ENCODE measurements around the gene CHDH.

CHDH gene

DNA sequence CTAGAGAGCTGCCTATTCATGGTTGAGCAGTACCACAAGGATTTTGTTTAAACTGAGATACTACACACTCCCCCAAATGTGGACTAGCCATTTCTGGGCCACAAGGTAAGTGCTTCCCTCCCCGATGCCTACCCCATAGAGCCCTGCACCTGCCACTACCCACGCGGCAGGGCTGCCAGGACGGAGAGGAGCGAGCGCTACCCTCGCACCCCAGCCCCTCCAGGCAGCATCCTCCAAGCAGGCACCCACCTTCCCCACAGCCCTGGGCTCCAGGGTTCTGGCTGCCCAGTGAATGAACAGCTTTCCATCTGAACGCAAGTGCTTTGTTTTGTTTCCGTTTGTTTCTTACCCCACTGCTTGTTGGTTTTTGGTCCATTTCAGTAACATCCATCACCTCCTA, 59.2 kb downstream of the CHDH start:
- no peak for DNase-seq

- no peak for DNase-seq
These were observed 65.4 kb downstream of the CHDH start for GRCh38 chr3:53780806-53781205.

GRCh38 chr3:53780171-53780570, 66.0 kb downstream of the CHDH start:
- no peak for DNase-seq

GRCh38 chr3:53778153-53778552, 68.1 kb downstream of the CHDH start:
- no peak for DNase-seq

DNA sequence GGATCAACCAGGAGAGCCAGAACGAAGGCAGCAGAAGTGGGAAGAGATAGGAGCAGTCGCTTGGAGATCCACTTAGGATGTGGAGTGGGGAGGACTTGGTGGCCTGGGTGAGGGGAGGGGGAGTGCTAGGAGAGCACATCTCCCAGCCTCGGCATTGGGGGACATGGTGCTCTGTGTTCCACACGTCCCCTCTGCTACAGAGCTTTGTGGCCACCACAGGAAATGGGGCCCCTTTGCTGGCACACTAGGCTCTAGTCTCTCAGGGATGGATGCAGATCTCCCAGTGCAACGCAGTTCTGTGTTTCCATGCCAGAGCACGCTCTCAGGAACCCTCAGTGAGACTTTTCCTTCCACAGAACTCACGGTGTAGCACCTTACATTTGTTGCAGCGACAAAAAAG, 68.8 kb downstream of the CHDH start:
- no peak for DNase-seq

GRCh38 chr3:53776494-53777101, 69.6 kb downstream of the CHDH start:
- no peak for DNase-seq

DNA sequence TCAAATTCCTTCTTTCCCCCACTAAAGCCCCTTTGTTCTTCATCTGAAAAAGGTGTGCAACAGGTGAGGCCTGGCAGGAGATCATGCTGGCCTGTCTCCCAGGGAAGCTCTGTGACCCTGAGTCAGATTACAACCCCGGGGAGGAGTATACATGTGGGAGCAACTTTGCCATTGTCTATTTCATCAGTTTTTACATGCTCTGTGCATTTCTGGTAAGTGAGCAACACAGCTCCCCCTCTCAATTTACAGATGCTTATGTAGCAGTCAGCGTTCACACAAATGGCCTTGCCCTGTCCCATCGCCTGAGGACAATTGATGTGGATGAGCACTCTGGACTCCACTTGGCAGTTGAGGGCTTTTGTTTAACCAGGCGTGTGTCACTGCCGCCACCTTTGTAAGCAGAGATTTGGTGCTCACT, 70.4 kb downstream of the CHDH start:
- DNase-seq, result no peak

- DNase-seq, result no peak
These were observed 71.2 kb downstream of the CHDH start for GRCh38 chr3:53775018-53775417.

GRCh38 chr3:53774414-53774813, 71.8 kb downstream of the CHDH start:
- DNase-seq, result no peak

- no peak for DNase-seq
These were observed 72.4 kb downstream of the CHDH start for GRCh38 chr3:53773611-53774368.

GRCh38 chr3:53773021-53773436, 73.2 kb downstream of the CHDH start:
- DNase-seq, result no peak

- no peak for DNase-seq
These were observed 73.7 kb downstream of the CHDH start for GRCh38 chr3:53772562-53772961.

DNA sequence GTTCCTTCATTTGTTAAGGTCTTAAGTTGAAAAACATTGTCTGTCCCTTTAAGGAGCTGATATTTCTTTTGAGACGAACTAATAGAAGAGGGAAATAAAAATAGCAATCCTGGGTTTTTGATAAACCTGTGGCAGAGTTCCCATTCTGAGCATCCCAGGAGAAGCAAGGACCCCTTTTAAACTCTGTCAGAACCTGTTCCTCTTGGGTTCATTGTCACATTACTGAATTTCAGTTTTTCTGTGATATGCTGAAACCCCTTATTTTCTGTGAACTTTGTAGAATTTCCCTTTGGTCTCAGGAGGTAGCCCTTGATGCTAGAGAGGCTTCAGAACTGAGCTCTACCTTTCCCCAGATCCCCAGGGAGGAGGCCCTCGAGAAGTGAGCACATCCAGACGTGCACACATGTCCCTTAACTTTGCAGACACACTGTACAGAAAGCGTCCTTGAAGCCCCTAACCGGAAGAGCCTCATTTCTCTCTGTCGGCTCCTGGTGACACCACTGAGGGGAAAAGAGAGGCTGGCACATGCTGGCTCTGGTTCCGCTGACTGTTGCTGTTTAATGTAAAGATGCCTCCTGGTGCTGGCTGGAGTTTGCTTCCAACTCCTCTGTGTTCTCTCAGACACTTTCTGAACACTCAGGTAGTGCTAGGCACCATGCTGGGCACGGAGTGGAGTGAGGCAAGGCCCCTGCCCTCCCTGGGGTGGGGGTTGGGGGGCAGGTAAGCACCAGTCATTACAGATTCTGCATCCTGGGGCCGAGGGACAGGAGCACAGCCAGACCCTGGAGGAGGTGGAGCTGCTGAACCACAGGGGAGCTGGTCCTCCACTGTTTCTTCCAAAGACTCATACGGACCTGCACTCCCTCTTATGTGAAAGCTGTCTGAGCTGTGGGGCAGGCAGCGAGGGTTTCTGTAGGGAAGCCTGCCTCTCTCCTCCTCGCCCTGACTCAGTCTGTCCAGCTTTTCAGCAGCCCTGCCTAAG, 77.5 kb downstream of the CHDH start:
- no peak for DNase-seq

- no peak for DNase-seq
These were observed 79.5 kb downstream of the CHDH start for GRCh38 chr3:53766706-53767105.

DNA sequence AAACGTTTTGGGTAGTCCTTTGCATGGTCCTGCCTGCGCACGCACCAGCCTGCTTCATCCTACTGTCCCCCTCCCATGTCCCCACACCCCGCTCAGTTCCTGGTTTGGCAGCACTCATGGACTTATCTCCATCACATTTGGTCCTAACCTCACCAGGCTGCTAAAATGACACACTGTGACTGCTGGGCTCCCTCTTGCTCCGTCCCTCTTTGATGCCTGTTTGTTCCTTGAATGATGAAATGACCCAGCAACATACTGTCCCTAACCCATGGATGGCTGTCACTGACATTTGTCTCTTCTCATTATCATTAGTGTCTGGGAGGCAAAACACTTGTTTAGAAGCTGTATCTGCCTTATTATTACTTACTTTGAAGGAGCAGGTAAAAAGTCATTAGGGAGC, 80.5 kb downstream of the CHDH start:
- DNase-seq, result no peak

DNA sequence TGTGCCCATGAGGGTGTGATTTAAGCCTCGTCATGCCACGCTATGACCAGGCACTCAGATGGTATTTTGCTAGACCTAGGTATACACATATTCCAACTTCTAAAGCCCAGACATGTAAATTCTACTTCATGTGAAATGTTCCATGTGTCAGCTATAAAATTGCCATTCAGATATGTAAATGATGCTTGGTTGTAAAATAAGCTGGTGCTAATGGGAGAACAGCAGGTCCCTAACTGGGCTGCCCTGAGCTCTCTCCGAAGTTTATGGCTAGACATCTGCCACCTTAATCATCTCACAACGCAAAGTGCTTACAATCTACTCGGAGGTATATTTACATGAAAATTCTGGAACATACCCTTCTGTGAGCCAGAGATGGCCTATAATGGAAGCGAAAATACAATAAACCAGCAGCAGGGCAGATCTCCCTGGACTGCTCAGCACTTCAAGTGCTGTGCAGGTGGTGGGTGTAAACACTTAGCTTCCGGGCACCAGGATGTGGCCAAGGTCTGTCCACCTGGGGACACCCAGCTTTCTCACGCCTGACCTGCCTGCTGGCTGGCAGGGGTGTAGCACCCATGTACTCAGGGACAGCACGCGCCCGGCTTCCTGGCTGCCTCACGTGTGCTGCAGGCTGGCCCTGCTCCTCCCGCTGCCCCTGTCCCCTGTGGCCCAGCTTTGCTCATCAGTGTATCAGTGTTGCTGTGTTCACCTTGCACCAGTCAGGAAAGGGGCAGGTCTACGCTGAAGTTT, 82.0 kb downstream of the CHDH start:
- no peak for DNase-seq

- no peak for DNase-seq
These were observed 82.9 kb downstream of the CHDH start for GRCh38 chr3:53763353-53763752.

Measured in femur (tissue), 1 donor.